Subcutaneous abdominal adipose tissue (tissue), 5 donors: ENCODE results near the gene GRB10.

Source experiments
- H3K27ac ChIP-seq: one replicate; pipeline ENCODE4 v1.7.0; 2013; ENCODE audit warnings: low read depth, mild to moderate bottlenecking, inconsistent platforms, low read length, moderate library complexity
- H3K27me3 ChIP-seq, 5 donors: one replicate each; pipeline ENCODE4 v1.7.0; 2013; ENCODE audit warnings: low read length in 5 of 5, inconsistent platforms in 1 of 5; ENCODE audit not compliant: control insufficient read depth in 5 of 5, insufficient read depth in 4 of 5
- H3K36me3 ChIP-seq, 5 donors: one replicate each; pipeline ENCODE4 v1.7.0; 2013; ENCODE audit warnings: low read length in 5 of 5; ENCODE audit not compliant: control insufficient read depth in 5 of 5, insufficient read depth in 5 of 5
- H3K4me1 ChIP-seq, 5 donors: one replicate each; pipeline ENCODE4 v1.7.0; 2013; ENCODE audit warnings: low read length in 5 of 5, mild to moderate bottlenecking in 3 of 5, moderate library complexity in 1 of 5; ENCODE audit not compliant: control insufficient read depth in 5 of 5, insufficient read depth in 5 of 5
- H3K4me3 ChIP-seq, 5 donors: one replicate each; pipeline ENCODE4 v1.7.0; 2013; ENCODE audit warnings: low read length in 5 of 5, low read depth in 1 of 5
- H3K9ac ChIP-seq, 5 donors: one replicate each; pipeline ENCODE4 v1.7.0; 2013; ENCODE audit warnings: low read length in 5 of 5, mild to moderate bottlenecking in 4 of 5, moderate library complexity in 3 of 5
- H3K9me3 ChIP-seq, 5 donors: one replicate each; pipeline ENCODE4 v1.7.0; 2013; ENCODE audit warnings: low read length in 5 of 5; ENCODE audit not compliant: control insufficient read depth in 5 of 5
- donor health status: healthy.
- donor health status: healthy.
- donor health status: healthy.
- donor health status: healthy.
- donor health status: healthy.

GRB10 gene

DNA sequence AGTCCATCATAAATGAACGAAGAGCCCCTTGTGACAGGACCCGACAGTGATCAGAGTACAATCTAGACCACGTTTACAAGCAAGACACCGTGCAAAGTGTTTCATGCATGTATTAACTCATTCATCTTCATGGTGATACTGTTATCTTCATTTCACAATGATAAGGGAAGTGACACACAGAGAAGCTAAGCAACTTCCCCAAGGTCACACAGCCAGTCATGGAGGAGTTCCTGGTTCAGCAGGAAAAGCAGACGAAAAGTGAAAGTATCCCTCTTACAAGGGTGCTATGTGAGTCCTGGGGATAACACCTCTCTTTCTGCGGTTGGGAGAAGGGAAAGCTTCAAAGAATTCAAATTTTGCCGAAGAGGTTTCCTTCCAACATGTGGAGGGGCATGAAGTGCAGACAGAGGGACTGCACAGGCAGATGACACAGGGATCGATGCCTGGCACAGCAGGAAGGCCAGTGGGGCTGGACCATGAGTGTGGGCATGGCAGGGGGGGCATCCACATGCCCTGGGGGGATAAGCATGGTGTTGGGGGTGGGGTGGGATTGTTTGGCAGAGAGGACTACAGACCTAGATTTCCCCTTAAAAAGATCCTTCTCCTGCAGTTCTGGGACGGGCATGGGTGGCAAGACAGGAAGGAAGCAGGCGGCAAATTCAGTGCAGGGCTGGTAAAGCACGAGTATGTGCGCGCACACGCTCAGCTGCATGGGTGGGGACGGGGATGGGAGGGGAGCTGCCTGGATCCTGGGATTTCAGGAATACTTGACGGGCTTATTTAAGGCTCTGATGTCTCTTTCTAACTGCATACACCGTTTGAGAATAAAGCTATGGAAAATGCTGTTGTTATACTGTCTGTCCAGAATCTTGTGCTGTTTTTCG is 184.0 kb downstream of the GRB10 start:
- H3K36me3 ChIP-seq, result peaks cover 3 to 61% (median 51%) of the 10 kb centered on the region in 5 donors
- no peak overlapping the region for H3K27ac ChIP-seq
- H3K4me3 ChIP-seq, result no peak overlapping the region

DNA sequence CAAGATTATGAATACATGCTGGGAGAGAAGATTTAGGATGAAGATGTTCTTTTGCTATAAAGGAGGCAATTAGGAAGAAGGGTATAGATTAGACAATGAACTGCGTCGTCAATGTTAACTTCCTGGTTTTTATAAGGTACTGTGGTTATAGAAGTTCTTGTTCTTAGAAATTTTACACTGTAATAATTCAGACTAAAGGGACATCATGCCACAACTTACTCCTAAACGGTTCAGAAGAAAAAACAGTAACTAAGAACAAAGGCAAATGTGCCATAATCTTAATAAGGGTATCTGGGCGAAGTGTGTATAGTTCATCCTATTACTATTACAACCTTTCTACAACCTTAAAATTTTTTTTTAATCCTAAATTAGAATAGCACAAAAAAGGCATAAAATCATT is 186.2 kb downstream of the GRB10 start:
- H3K9ac ChIP-seq, result no peak overlapping the region
- peaks cover 2 to 69% (median 51%) of the 10 kb centered on the region in 5 donors for H3K36me3 ChIP-seq
- no peaks in the 10 kb centered on the region for H3K4me1 ChIP-seq
- H3K9me3 ChIP-seq, result no peaks in the 10 kb centered on the region
- H3K27me3 ChIP-seq, result no peaks in the 10 kb centered on the region
- no peak overlapping the region for H3K27ac ChIP-seq
- H3K4me3 ChIP-seq, result no peak overlapping the region

More for the DNA sequence above, 184.0 kb downstream of the GRB10 start:
- Histone ChIP-seq H3K9ac (no peak overlapping the region), H3K4me1 (no peaks in the 10 kb centered on the region), H3K27me3 (no peaks in the 10 kb centered on the region), H3K9me3 (no peaks in the 10 kb centered on the region)

DNA sequence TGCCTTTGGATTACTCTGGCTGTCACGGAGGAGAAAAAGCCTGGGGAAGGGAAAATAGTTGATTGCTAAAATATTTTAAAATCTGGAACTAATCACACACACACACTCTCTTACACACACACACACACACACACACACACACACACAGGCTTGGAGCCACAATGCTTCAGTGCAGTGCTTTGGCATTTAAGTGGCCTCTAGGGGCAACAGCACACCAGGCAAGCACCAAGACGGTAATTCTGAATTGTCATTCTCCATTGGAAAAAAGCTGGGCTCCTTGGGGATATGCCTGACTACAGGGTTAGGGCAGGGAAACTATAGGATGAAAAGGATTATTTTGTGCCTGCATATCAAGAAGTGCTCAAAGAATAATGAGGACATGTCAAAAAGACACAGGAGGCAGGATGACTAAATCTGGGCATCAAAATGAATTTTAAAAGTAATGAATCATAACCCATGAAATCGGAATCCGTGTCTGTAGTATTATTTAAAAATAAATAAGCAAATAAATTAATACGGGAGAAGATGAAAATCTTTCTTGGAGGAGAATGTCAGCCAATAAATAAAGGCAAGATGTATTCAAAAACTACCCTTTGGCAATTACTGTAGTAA is 187.1 kb downstream of the GRB10 start:
- H3K9me3 ChIP-seq, result no peaks in the 10 kb centered on the region
- H3K4me3 ChIP-seq, result no peak overlapping the region
- H3K4me1 ChIP-seq, result no peaks in the 10 kb centered on the region
- no peaks in the 10 kb centered on the region for H3K27me3 ChIP-seq
- H3K9ac ChIP-seq, result no peak overlapping the region
- peaks cover 2 to 65% (median 46%) of the 10 kb centered on the region in 5 donors for H3K36me3 ChIP-seq
- H3K27ac ChIP-seq, result no peak overlapping the region

DNA sequence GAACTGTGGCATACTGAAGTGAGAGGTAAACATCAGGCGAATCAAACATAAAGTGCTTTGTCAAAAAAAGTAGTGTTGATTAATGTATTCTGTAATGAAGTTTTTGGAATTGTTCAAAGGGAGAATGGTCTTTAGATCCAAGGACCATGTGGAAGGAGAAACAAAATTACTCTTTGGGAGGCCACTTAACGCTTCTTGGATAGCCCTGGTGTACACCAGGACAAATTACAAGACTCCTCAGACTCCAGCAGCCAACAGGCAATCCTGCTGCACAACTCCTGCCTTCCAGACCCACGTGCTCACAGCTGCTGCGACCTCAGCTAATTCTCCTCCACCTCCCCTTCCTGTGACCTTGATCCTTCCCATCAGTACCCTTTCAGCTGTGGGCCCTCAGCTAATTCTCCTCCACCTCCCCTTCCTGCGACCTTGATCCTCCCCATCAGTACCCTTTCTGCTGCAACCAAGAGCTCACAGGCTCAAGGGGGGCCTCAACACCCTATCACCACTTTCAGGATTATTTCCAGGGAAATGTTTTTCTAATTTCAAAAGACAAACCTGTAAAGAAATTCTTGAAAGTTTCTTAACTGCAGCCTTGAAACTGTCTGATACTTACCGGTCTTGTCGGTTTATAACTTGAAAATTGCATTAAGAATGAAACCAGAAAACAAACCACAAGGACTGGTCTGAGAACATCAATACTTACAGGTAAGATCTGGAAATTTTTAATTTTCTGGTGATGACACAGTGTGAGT is 187.8 kb downstream of the GRB10 start:
- Histone ChIP-seq H3K4me1 (no peaks in the 10 kb centered on the region), H3K9me3 (no peaks in the 10 kb centered on the region), H3K9ac (no peak overlapping the region), H3K4me3 (no peak overlapping the region), H3K27ac (no peak overlapping the region), H3K27me3 (no peaks in the 10 kb centered on the region), H3K36me3 (peaks cover 2 to 63% (median 46%) of the 10 kb centered on the region in 5 donors)

DNA sequence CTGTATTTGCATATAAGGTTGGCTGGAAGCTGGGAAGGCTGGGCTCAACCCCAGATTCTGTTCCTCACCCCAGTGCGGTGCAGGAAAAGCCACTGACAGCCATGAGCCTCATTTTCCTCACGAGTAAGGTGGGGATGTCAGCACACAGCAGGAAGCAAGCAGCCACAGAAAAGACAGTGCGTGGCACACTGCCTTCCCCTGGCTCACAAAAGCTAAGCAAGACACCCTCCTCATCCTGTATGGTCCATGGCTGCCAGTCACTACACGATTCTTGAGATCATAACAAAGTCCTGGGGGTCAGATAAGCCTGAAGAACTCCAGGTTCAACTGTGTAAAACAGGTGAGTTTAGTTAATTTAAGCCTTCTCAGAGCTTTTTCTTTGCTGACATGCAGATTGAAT is 188.6 kb downstream of the GRB10 start:
- Histone ChIP-seq H3K9me3 (no peaks in the 10 kb centered on the region), H3K4me3 (no peak overlapping the region), H3K27me3 (no peaks in the 10 kb centered on the region), H3K27ac (no peak overlapping the region), H3K36me3 (peaks cover 2 to 56% (median 42%) of the 10 kb centered on the region in 5 donors), H3K9ac (no peak overlapping the region), H3K4me1 (no peaks in the 10 kb centered on the region)

DNA sequence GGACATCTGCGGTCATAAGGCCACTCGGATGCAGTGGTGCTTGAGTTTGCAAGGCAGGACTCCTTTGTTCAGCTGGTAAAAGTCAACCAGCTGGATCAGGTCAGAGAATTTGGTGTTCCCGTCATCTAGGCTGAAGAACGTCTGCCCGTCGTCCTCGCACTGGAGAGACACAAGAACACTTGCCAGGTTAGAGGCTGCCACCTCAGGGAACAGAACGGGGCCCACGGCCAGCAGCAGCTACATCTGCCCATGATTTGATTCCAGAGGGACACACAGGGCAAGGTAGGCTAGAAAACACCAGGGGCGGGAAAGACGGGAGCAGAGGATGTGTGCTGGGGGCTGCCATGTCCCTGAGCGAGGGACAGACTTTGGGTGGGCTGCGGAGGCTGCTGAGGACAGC is 189.8 kb downstream of the GRB10 start:
- H3K4me1 ChIP-seq, result no peaks in the 10 kb centered on the region
- peaks cover 2 to 44% (median 31%) of the 10 kb centered on the region in 5 donors for H3K36me3 ChIP-seq

DNA sequence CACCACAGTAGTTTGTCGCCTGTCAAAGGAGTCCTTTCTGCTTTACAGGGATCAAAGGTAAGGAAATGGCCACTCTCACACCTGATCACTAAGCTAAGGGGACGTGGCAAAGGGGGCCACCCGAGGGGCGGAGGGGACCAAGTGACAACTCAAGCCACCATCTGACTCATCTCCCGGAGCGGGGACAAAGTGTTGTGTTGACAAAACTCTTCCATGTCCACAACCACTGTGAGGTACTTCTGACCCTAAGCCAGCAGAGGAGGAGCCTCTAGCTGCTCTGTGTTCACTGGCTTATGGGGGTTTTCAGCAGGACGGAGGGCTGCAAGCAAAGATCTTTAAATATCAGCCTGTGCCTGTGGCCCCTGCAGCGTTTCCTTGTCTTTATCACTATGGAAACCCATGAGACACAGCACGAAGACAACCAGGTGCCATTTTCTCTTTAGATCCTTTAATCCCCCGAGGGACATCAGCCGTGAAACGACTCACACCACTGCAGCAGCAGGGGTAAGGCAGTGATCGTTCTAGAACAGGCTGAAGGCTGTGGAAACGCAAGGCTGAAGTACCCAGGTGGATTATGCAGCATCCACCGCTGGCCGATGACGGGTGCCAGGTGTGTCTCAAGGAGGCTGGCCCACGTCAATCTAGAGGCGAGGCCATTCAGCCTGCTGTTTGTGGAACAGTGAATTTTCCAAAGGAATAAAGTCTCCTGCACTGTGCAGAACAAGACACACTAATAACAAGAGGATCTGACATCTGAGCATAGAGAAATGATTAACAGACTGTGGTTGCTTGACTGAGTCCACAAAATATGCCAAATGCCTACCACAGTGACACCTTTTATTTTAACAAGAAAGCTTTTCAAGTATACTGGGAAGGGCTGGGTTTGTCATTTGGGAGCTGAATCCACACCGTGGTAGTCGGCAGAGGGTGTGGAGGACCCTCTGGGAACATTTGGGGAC is 190.9 kb downstream of the GRB10 start:
- Histone ChIP-seq H3K27ac (no peak overlapping the region), H3K27me3 (no peaks in the 10 kb centered on the region), H3K36me3 (peaks cover 2 to 35% (median 25%) of the 10 kb centered on the region in 5 donors), H3K4me1 (no peaks in the 10 kb centered on the region), H3K9me3 (no peaks in the 10 kb centered on the region), H3K9ac (no peak overlapping the region), H3K4me3 (no peak overlapping the region)

More for the DNA sequence above, 189.8 kb downstream of the GRB10 start:
- Histone ChIP-seq H3K9me3 (no peaks in the 10 kb centered on the region), H3K27ac (no peak overlapping the region), H3K4me3 (no peak overlapping the region), H3K27me3 (no peaks in the 10 kb centered on the region), H3K9ac (no peak overlapping the region)

DNA sequence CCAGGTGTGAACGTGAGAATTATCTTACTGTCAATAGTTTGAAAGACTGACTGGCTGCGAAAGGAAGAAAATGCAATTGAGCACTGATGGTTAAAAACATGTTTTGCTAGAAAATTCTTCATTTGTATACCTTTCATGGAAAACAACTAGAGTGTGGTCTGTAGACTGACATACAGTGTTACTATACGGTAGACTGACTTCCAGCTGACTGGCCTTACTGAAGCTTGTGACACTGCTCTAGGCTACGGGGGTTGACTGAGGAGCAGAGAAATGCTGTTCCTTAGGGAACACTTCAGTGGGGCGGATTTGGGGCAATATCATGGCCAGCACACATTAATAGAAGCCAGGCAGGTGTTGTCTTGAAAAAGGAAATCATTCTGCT is 191.6 kb downstream of the GRB10 start:
- H3K9me3 ChIP-seq, result no peaks in the 10 kb centered on the region
- no peak overlapping the region for H3K4me3 ChIP-seq
- no peaks in the 10 kb centered on the region for H3K27me3 ChIP-seq
- H3K4me1 ChIP-seq, result no peaks in the 10 kb centered on the region
- no peak overlapping the region for H3K27ac ChIP-seq
- H3K36me3 ChIP-seq, result peaks cover 2 to 35% (median 25%) of the 10 kb centered on the region in 5 donors
- no peak overlapping the region for H3K9ac ChIP-seq

DNA sequence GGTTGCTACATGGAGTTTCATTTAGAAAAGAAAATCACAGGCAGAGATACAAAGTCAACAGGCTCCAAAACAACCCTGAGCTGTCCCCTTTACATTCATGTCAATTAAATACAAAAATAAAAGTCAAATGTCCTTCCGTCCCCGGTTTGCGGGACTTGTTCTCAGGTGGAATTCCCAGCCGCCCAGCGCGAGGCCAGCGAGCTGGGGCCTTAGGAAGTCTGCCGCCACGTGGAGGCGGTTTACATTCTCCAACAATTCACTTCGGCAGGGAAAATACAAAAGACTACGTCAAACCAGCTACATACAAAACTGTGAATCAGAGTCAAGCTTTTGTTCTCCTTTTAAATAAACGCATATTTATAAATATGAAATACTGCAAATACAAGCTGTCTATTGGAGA is 192.2 kb downstream of the GRB10 start:
- Histone ChIP-seq H3K4me3 (no peak overlapping the region), H3K36me3 (peaks cover 2 to 35% (median 25%) of the 10 kb centered on the region in 5 donors), H3K9me3 (no peaks in the 10 kb centered on the region)

More for the DNA sequence above, 192.2 kb downstream of the GRB10 start:
- Histone ChIP-seq H3K27me3 (no peaks in the 10 kb centered on the region), H3K9ac (no peak overlapping the region), H3K4me1 (no peaks in the 10 kb centered on the region), H3K27ac (no peak overlapping the region)
